Muscle of leg (tissue), 16 donors: ENCODE measurements around the gene NDST4. TPM values are rescaled to one million over a fixed set of nuclear protein-coding genes. Genes with fewer than 3 reads are reported as not detected.

Experiments
- DNase-seq: peaks from one replicate; pipeline ENCODE4 v3.0.0; 2013
- H3K27ac ChIP-seq: one replicate; pipeline ENCODE4 v1.5.1; 2013; ENCODE audit warnings: mild to moderate bottlenecking, low read length, control low read depth
- H3K27me3 ChIP-seq: one replicate; pipeline ENCODE4 v1.6.1; 2013; ENCODE audit warnings: low read length; ENCODE audit not compliant: control insufficient read depth, insufficient read depth
- H3K36me3 ChIP-seq: one replicate; pipeline ENCODE4 v1.6.1; 2013; ENCODE audit warnings: low read length; ENCODE audit not compliant: control insufficient read depth, insufficient read depth
- H3K4me1 ChIP-seq: one replicate; pipeline ENCODE4 v1.6.1; 2013; ENCODE audit warnings: low read length; ENCODE audit not compliant: control insufficient read depth, insufficient read depth
- H3K4me3 ChIP-seq: one replicate; pipeline ENCODE4 v1.5.1; 2013; ENCODE audit warnings: low read length, control low read depth
- H3K9me3 ChIP-seq: replicated peaks from 2 replicates; pipeline ENCODE4 v1.6.1; 2013; ENCODE audit warnings: low read depth, low read length; ENCODE audit not compliant: control insufficient read depth
- WGBS: methylation state at CpG from one replicate; pipeline ENCODE4 v1.1.5; 2013; ENCODE audit warnings: missing lambda C conversion rate; ENCODE audit not compliant: insufficient coverage; 5-methylcytosine and 5-hydroxymethylcytosine counted together
- long read RNA-seq, 11 donors: transcript quantifications; one replicate each; lab custom pipeline, GENCODE V29; 2026
- polyA plus RNA-seq, 8 donors: library from polyadenylated mRNA; unstranded; fragments of 120-200 nt; gene quantifications; one replicate each; pipeline versions ENCODE4 v1.2.1 to v1.2.3, GENCODE V29; 2013; ENCODE audit warnings: inconsistent platforms in 1 of 8, low replicate concordance in 1 of 8; ENCODE audit not compliant: insufficient read length in 8 of 8, insufficient read depth in 1 of 8
- total RNA-seq: library from RNA; stranded (reverse); fragments of 120-200 nt; gene quantifications from one replicate; pipeline ENCODE4 v1.2.4, GENCODE V29; 2013

NDST4 gene
- total RNA-seq (1.6 TPM), polyA plus RNA-seq (1 to 10 TPM in 5 of 8 donors, under 1 TPM in 3; 0.54 to 3.3 (median 1.1) TPM)
- long read RNA-seq, donor 1, result 0 reads
- long read RNA-seq, donor 2, result 0 reads
- long read RNA-seq, donor 3, result 0 reads
- long read RNA-seq, donor 4, result 0 reads
- long read RNA-seq, donor 5, result 0 reads
- long read RNA-seq, donor 6, result 0 reads
- long read RNA-seq, donor 7, partial matches to known transcripts, result 0 of 1 reads
- long read RNA-seq, donor 7, other reads (novel, unspliced or antisense), result 0 of 1 reads
- long read RNA-seq, donor 8, result 0 reads
- long read RNA-seq, donor 9, result 0 reads
- long read RNA-seq, donor 10, result 0 reads
- long read RNA-seq, donor 11, result 0 reads

DNA sequence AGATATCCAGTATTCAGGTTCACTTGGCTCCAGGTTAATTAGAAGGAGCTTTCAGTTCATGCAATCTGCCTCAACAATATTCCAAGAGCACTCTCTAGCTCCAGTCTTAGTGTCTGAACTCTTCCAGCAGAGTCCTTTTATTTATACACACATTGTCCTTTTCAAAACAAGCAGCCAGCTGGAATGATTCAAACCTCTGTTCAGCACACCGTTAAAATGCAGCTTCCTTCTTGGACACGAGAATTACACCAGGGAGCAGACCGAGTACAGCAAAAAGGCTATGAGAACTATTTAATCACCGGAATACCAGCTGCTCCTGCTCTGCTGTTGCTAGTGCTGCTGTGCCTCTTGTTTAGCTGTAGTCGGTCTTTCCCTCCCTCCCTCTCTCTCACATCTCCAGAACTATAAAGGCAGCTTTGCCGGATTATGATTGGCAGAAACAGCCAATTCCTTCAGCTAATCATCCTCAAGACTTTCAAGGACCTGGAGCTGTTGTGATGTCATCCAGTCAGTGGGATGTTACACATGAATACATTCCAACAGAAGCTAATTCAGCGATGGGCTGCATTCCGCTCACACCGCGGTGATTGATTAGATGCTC lies at the start of gene NDST4:
NDST4 (minus strand) TSS at position 115 of the 601 bp plus-strand sequence. CDS start 36,584 bp downstream, outside the sequence.
- WGBS, result 5% methylated on average over 5 of the region's 10 CpGs
- Histone ChIP-seq H3K27me3 (no peaks in the 10 kb centered on the region), H3K36me3 (no peaks in the 10 kb centered on the region), H3K4me1 (peaks cover 2% of the 10 kb centered on the region), H3K27ac (peak within 1 kb of the TSS; percentile 57), H3K4me3 (peak within 1 kb of the TSS; percentile 31), H3K9me3 (no peaks in the 10 kb centered on the region)
- peak; percentile 92 for DNase-seq

GRCh38 chr4:115159141-115159540 lies 45.7 kb upstream of the NDST4 start:
- DNase-seq, result peak; percentile 4
- Histone ChIP-seq H3K36me3 (no peaks in the 10 kb centered on the region), H3K4me3 (no peak overlapping the region), H3K4me1 (no peaks in the 10 kb centered on the region), H3K27me3 (no peaks in the 10 kb centered on the region), H3K27ac (no peak overlapping the region), H3K9me3 (no peaks in the 10 kb centered on the region)
- 20% methylated on average over 1 of the region's 1 CpG for WGBS

- H3K9me3 ChIP-seq, result no peaks in the 10 kb centered on the region
- no peaks in the 10 kb centered on the region for H3K27me3 ChIP-seq
- no peaks in the 10 kb centered on the region for H3K36me3 ChIP-seq
- H3K4me3 ChIP-seq, result no peak overlapping the region
- no peak overlapping the region for H3K27ac ChIP-seq
- no CpG with 5 or more reads among the region's 2 CpGs for WGBS
- no peak for DNase-seq
- no peaks in the 10 kb centered on the region for H3K4me1 ChIP-seq
Observed at GRCh38 chr4:115158296-115158695, 44.9 kb upstream of the NDST4 start.

- peak; percentile 2 for DNase-seq
- H3K4me3 ChIP-seq, result no peak overlapping the region
- H3K36me3 ChIP-seq, result no peaks in the 10 kb centered on the region
- H3K9me3 ChIP-seq, result no peaks in the 10 kb centered on the region
- no peak overlapping the region for H3K27ac ChIP-seq
- H3K4me1 ChIP-seq, result no peaks in the 10 kb centered on the region
- no peaks in the 10 kb centered on the region for H3K27me3 ChIP-seq
Observed at GRCh38 chr4:115154826-115155225, 41.4 kb upstream of the NDST4 start.

GRCh38 chr4:115152965-115153364 lies 39.5 kb upstream of the NDST4 start:
- no peaks in the 10 kb centered on the region for H3K9me3 ChIP-seq
- no peak overlapping the region for H3K27ac ChIP-seq
- H3K36me3 ChIP-seq, result no peaks in the 10 kb centered on the region

GRCh38 chr4:115152081-115152480 lies 38.7 kb upstream of the NDST4 start:
- no peaks in the 10 kb centered on the region for H3K9me3 ChIP-seq
- no CpG with 5 or more reads among the region's 3 CpGs for WGBS
- H3K27me3 ChIP-seq, result no peaks in the 10 kb centered on the region
- no peaks in the 10 kb centered on the region for H3K36me3 ChIP-seq
- H3K4me3 ChIP-seq, result no peak overlapping the region
- H3K27ac ChIP-seq, result no peak overlapping the region
- no peaks in the 10 kb centered on the region for H3K4me1 ChIP-seq
- no peak for DNase-seq

More at GRCh38 chr4:115152965-115153364, 39.5 kb upstream of the NDST4 start:
- Histone ChIP-seq H3K27me3 (no peaks in the 10 kb centered on the region), H3K4me3 (no peak overlapping the region), H3K4me1 (no peaks in the 10 kb centered on the region)
- no peak for DNase-seq

DNA sequence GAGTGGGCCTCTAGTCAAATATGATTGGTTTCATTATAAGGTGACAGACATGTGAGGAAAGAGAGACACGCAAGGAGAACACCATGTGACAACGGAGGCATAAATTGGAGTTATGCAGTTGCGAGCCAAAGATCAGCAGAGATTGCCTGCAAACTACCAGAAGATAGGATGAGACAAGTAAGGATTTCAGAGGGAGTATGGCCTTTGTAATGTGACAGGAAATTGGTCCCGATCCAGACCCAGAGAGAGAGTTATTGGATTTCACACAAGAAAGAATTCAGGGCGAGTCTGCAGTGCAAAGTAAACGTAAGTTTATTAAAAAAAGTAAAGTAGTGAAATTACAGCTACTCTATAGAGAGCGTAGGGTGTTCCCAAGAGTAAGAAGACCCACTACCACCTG lies 35.7 kb upstream of the NDST4 start:
- Histone ChIP-seq H3K27me3 (no peaks in the 10 kb centered on the region), H3K4me3 (no peak overlapping the region), H3K27ac (no peak overlapping the region), H3K36me3 (no peaks in the 10 kb centered on the region), H3K4me1 (no peaks in the 10 kb centered on the region), H3K9me3 (no peaks in the 10 kb centered on the region)
- WGBS, result 67% methylated on average over 4 of the region's 7 CpGs
- no peak for DNase-seq

GRCh38 chr4:115145393-115146160 lies 32.2 kb upstream of the NDST4 start:
- Histone ChIP-seq H3K36me3 (no peaks in the 10 kb centered on the region), H3K4me3 (no peak overlapping the region), H3K9me3 (no peaks in the 10 kb centered on the region), H3K27ac (no peak overlapping the region), H3K4me1 (no peaks in the 10 kb centered on the region), H3K27me3 (no peaks in the 10 kb centered on the region)
- WGBS, result 22% methylated on average over 3 of the region's 3 CpGs
- DNase-seq, result peak; percentile 40

- Histone ChIP-seq H3K9me3 (no peaks in the 10 kb centered on the region), H3K4me3 (no peak overlapping the region), H3K27me3 (no peaks in the 10 kb centered on the region), H3K4me1 (no peaks in the 10 kb centered on the region), H3K36me3 (no peaks in the 10 kb centered on the region), H3K27ac (no peak overlapping the region)
- no CpG with 5 or more reads among the region's 2 CpGs for WGBS
- DNase-seq, result no peak
Observed at GRCh38 chr4:115128037-115128436, 14.6 kb upstream of the NDST4 start.

DNA sequence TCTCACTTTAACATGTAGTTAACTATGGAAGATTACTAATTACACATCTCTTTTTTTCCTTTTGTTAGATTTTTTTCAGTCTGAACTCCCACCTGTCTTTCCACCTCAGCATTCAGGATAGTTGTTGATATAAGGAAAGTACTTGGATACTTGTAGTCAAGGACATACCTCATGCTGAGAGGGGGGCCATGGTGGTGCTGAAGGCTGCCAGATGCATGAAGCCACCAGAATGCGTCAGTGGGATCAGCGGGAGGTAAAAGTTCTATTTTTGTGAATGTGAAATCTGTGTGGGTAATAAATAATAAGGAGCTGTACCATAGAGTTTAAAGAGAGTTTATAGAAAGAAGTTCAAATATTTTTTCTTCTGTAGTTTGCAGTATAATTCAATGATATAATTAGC lies 13.1 kb upstream of the NDST4 start:
- 64% methylated on average over 2 of the region's 2 CpGs for WGBS
- Histone ChIP-seq H3K27me3 (no peaks in the 10 kb centered on the region), H3K36me3 (no peaks in the 10 kb centered on the region), H3K4me1 (no peaks in the 10 kb centered on the region), H3K9me3 (no peaks in the 10 kb centered on the region), H3K4me3 (no peak overlapping the region), H3K27ac (no peak overlapping the region)
- no peak for DNase-seq
